IPS-20b (cell line): ENCODE measurements around the gene FAS.
"Not testable (repeated sequence)": the region's sequence is repeated elsewhere in the genome, so short reads cannot be mapped to it uniquely, and the experiment has no call there.

Source experiments
- H3K27ac ChIP-seq: one replicate; pipeline ENCODE4 v1.5.1; 2013; ENCODE audit warnings: low read length
- H3K27me3 ChIP-seq: 2 replicates; pipeline ENCODE4 v1.6.1; 2013; ENCODE audit warnings: mild to moderate bottlenecking, low read length, inconsistent platforms; ENCODE audit not compliant: insufficient read depth
- H3K36me3 ChIP-seq: 2 replicates; pipeline ENCODE4 v1.6.1; 2013; ENCODE audit warnings: low read depth, mild to moderate bottlenecking, inconsistent platforms, low read length, moderate library complexity; ENCODE audit not compliant: insufficient read depth
- H3K4me1 ChIP-seq: 2 replicates; pipeline ENCODE4 v1.6.1; 2013; ENCODE audit warnings: mild to moderate bottlenecking, control low read depth, inconsistent platforms, low read length, moderate library complexity; ENCODE audit not compliant: insufficient read depth
- H3K4me3 ChIP-seq: 2 replicates; pipeline ENCODE4 v1.5.1; 2013; ENCODE audit warnings: mild to moderate bottlenecking, low read length, inconsistent platforms
- H3K9ac ChIP-seq: 2 replicates; pipeline ENCODE4 v1.6.1; 2013; ENCODE audit warnings: low read depth, mild to moderate bottlenecking, inconsistent platforms, low read length, moderate library complexity
- H3K9me3 ChIP-seq: 2 replicates; pipeline ENCODE4 v1.6.1; 2013; ENCODE audit warnings: mild to moderate bottlenecking, low read depth, low read length, inconsistent platforms; ENCODE audit not compliant: insufficient read depth

Gene FAS

GRCh38 chr10:88996927-88997326 is 6.3 kb downstream of the FAS start:
- no peaks in the 10 kb centered on the region for H3K9me3 ChIP-seq
- no peaks in the 10 kb centered on the region for H3K36me3 ChIP-seq
- no peak overlapping the region for H3K9ac ChIP-seq
- H3K27me3 ChIP-seq, result peaks cover 4% of the 10 kb centered on the region
- no peak overlapping the region for H3K4me3 ChIP-seq
- H3K4me1 ChIP-seq, result peaks cover 12% of the 10 kb centered on the region; the same call in 1 of the 2 replicates
- H3K27ac ChIP-seq, result no peak overlapping the region

GRCh38 chr10:88999625-89000024 is 9.0 kb downstream of the FAS start:
- Histone ChIP-seq H3K4me3 (no peak overlapping the region), H3K9ac (no peak overlapping the region), H3K27ac (no peak overlapping the region), H3K36me3 (no peaks in the 10 kb centered on the region), H3K9me3 (no peaks in the 10 kb centered on the region), H3K27me3 (no peaks in the 10 kb centered on the region), H3K4me1 (peaks cover 6% of the 10 kb centered on the region; the same call in 1 of the 2 replicates)

GRCh38 chr10:89001024-89001728 is 10.6 kb downstream of the FAS start:
- Histone ChIP-seq H3K27me3 (no peaks in the 10 kb centered on the region), H3K9me3 (no peaks in the 10 kb centered on the region), H3K36me3 (no peaks in the 10 kb centered on the region), H3K9ac (no peak overlapping the region), H3K4me1 (peaks cover 6% of the 10 kb centered on the region; the same call in 1 of the 2 replicates), H3K4me3 (no peak overlapping the region), H3K27ac (no peak overlapping the region)

GRCh38 chr10:89001729-89002072 is 11.1 kb downstream of the FAS start:
- no peak overlapping the region for H3K27ac ChIP-seq
- H3K9me3 ChIP-seq, result no peaks in the 10 kb centered on the region
- H3K4me1 ChIP-seq, result peaks cover 6% of the 10 kb centered on the region; the same call in 1 of the 2 replicates
- no peak overlapping the region for H3K9ac ChIP-seq
- H3K36me3 ChIP-seq, result no peaks in the 10 kb centered on the region
- H3K4me3 ChIP-seq, result no peak overlapping the region
- H3K27me3 ChIP-seq, result no peaks in the 10 kb centered on the region

- Histone ChIP-seq H3K27me3 (no peaks in the 10 kb centered on the region), H3K4me3 (no peak overlapping the region), H3K9me3 (no peaks in the 10 kb centered on the region), H3K4me1 (peaks cover 6% of the 10 kb centered on the region; the same call in 1 of the 2 replicates), H3K36me3 (no peaks in the 10 kb centered on the region), H3K27ac (no peak overlapping the region), H3K9ac (no peak overlapping the region)
These were observed 11.8 kb downstream of the FAS start for GRCh38 chr10:89002226-89002978.

- H3K27me3 ChIP-seq, result no peaks in the 10 kb centered on the region
- no peaks in the 10 kb centered on the region for H3K36me3 ChIP-seq
- no peaks in the 10 kb centered on the region for H3K9me3 ChIP-seq
- no peak overlapping the region for H3K9ac ChIP-seq
- peaks cover 6% of the 10 kb centered on the region; the same call in 1 of the 2 replicates for H3K4me1 ChIP-seq
- H3K4me3 ChIP-seq, result no peak overlapping the region
- H3K27ac ChIP-seq, result no peak overlapping the region
These were observed 12.7 kb downstream of the FAS start for GRCh38 chr10:89003344-89003743.

- Histone ChIP-seq H3K27ac (no peak overlapping the region), H3K9me3 (no peaks in the 10 kb centered on the region), H3K9ac (no peak overlapping the region), H3K4me1 (no peaks in the 10 kb centered on the region), H3K27me3 (no peaks in the 10 kb centered on the region), H3K4me3 (no peak overlapping the region), H3K36me3 (no peaks in the 10 kb centered on the region)
These were observed 16.7 kb downstream of the FAS start for GRCh38 chr10:89007129-89007893.

- not testable (repeated sequence) for H3K9ac ChIP-seq, H3K36me3 ChIP-seq, H3K4me3 ChIP-seq, H3K27me3 ChIP-seq, H3K4me1 ChIP-seq, H3K27ac ChIP-seq
- H3K9me3 ChIP-seq, result peaks cover 16% of the 10 kb centered on the region
These were observed 28.2 kb downstream of the FAS start for GRCh38 chr10:89018700-89019346.

GRCh38 chr10:89019569-89020327 is 29.1 kb downstream of the FAS start:
- Histone ChIP-seq H3K27me3 (no peaks in the 10 kb centered on the region), H3K27ac (no peak overlapping the region), H3K36me3 (no peaks in the 10 kb centered on the region), H3K4me1 (no peaks in the 10 kb centered on the region), H3K9ac (no peak overlapping the region), H3K4me3 (no peak overlapping the region), H3K9me3 (peaks cover 16% of the 10 kb centered on the region)

GRCh38 chr10:89021526-89021925 is 30.9 kb downstream of the FAS start:
- H3K4me3 ChIP-seq, H3K27ac ChIP-seq, H3K36me3 ChIP-seq, H3K4me1 ChIP-seq, H3K27me3 ChIP-seq, H3K9ac ChIP-seq: not testable (repeated sequence)
- H3K9me3 ChIP-seq, result peaks cover 16% of the 10 kb centered on the region

- no peak overlapping the region for H3K27ac ChIP-seq
- no peaks in the 10 kb centered on the region for H3K27me3 ChIP-seq
- no peaks in the 10 kb centered on the region for H3K4me1 ChIP-seq
- H3K36me3 ChIP-seq, result no peaks in the 10 kb centered on the region
- H3K9me3 ChIP-seq, result peaks cover 16% of the 10 kb centered on the region
- no peak overlapping the region for H3K4me3 ChIP-seq
- no peak overlapping the region for H3K9ac ChIP-seq
These were observed 32.1 kb downstream of the FAS start for GRCh38 chr10:89022734-89023133.
